Stomach (tissue), 9 donors: ENCODE measurements around the gene PRKG1. TPM values are rescaled to one million over a fixed set of nuclear protein-coding genes. Genes with fewer than 3 reads are reported as not detected.

Experiments
- DNase-seq, 2 donors: peaks; one replicate each; pipeline versions ENCODE4 v3.0.0 to v3.0.0-alpha.2; 2013 to 2019
- H3K27ac ChIP-seq, 5 donors: fragments of 200-600 bp in 4 of 5; sonication (generic) in 4 of 5; one replicate each; pipeline ENCODE4 v1.5.1; 2013 to 2019; ENCODE audit warnings: mild to moderate bottlenecking in 1 of 5, moderate library complexity in 1 of 5
- H3K27me3 ChIP-seq, 3 donors: fragments of 200-600 bp; sonication (generic); one replicate each; pipeline ENCODE4 v1.5.1; 2017 to 2019; ENCODE audit warnings: mixed run types in 1 of 3
- H3K36me3 ChIP-seq, 4 donors: fragments of 200-600 bp; sonication (generic); 1 replicate in 3 of 4; 2 replicates in 1 of 4; pipeline ENCODE4 v1.5.1; 2016 to 2019
- H3K4me1 ChIP-seq, 4 donors: fragments of 200-600 bp; sonication (generic); one replicate each; pipeline ENCODE4 v1.5.1; 2016 to 2019
- H3K4me3 ChIP-seq, 4 donors: fragments of 200-600 bp; sonication (generic) in 3 of 4; one replicate each; pipeline ENCODE4 v1.5.1; 2016 to 2019; ENCODE audit warnings: mild to moderate bottlenecking in 1 of 4
- H3K9me3 ChIP-seq, 4 donors: fragments of 200-600 bp; sonication (generic); one replicate each; pipeline ENCODE4 v1.5.1; 2016 to 2019
- CTCF ChIP-seq, 7 experiments: fragments of 450-650 bp in 4 of 7; fragments of 200-600 bp in 3 of 7; sonication (generic) in 3 of 7; IDR thresholded peaks; one replicate each; pipeline ENCODE4 v1.5.1; 2016 to 2019; ENCODE audit warnings: antibody characterized with exemption in 7 of 7, control low read depth in 2 of 7, mild to moderate bottlenecking in 1 of 7
- EP300 ChIP-seq: sonication (generic); formaldehyde crosslinking; IDR thresholded peaks from one replicate; pipeline ENCODE4 v1.6.1; 2017; ENCODE audit warnings: antibody characterized with exemption
- POLR2A ChIP-seq, 4 donors: fragments of 450-650 bp; IDR thresholded peaks; one replicate each; pipeline ENCODE4 v1.6.1; 2016; ENCODE audit warnings: antibody characterized with exemption in 4 of 4, control low read depth in 2 of 4, mild to moderate bottlenecking in 1 of 4, moderate library complexity in 1 of 4
- POLR2AphosphoS5 ChIP-seq, 3 donors: sonication (generic); formaldehyde crosslinking; IDR thresholded peaks; one replicate each; pipeline ENCODE4 v1.6.1; 2016; ENCODE audit warnings: antibody characterized with exemption in 3 of 3
- WGBS, 5 donors: extraction: QIAGEN DNeasy Blood & Tissue Kit in 3 of 5; methylation state at CpG; one replicate each; pipeline versions ENCODE4 v1.1.5 to v1.1.7; 2013 to 2018; 5-methylcytosine and 5-hydroxymethylcytosine counted together
- intact Hi-C: fragments of 100-400 bp; cut with DNase I; formaldehyde crosslinking; loops from one replicate; pipeline ENCODE4 v1.15.1; 2023; ENCODE audit warnings: low total_unique reads
- polyA plus RNA-seq, 3 donors: library from polyadenylated mRNA; stranded (reverse); fragments of 200-250 nt; gene quantifications; one replicate each; pipeline ENCODE4 v1.2.3, GENCODE V29; 2013
- small RNA-seq, 4 donors: library from RNA; depleted of rRNA; stranded (forward); fragments of <200 nt; gene quantifications; one replicate each; pipeline ENCODE3, GENCODE V24; 2016
- total RNA-seq, 5 donors: library from RNA; depleted of rRNA; stranded (reverse); fragments of >200 nt; gene quantifications; one replicate each; pipeline versions ENCODE4 v1.1.0 to v1.2.3, GENCODE V29; 2014 to 2016
- donor health status: healthy with polysubstance abuse.
- donor health status: Bipolar disorder and iron deficiency.
- donor health status: healthy.

PRKG1 gene
- total and polyA plus RNA-seq, 8 donors, result 1.5 to 89.2 (median 14.3) TPM

GRCh38 chr10:52337225-52337624 lies 1262.9 kb downstream of the PRKG1 start:
- Histone ChIP-seq H3K27ac (no peak overlapping the region), H3K9me3 (no peaks in the 10 kb centered on the region), H3K27me3 (no peaks in the 10 kb centered on the region), H3K36me3 (no peaks in the 10 kb centered on the region), H3K4me1 (no peaks in the 10 kb centered on the region), H3K4me3 (no peak overlapping the region)
- WGBS, 5 donors, result 67 to 93% (median 91%) methylated on average over 1 of the region's 1 CpG
- intact Hi-C loops, result no loop called here
- no peak for DNase-seq
- TF ChIP-seq POLR2AphosphoS5 (IDR thresholded peaks at IDR 0.05) (no peak), CTCF (IDR thresholded peaks at IDR 0.05) (no peak), EP300 (no peak), POLR2A (IDR thresholded peaks at IDR 0.05) (no peak)

DNA sequence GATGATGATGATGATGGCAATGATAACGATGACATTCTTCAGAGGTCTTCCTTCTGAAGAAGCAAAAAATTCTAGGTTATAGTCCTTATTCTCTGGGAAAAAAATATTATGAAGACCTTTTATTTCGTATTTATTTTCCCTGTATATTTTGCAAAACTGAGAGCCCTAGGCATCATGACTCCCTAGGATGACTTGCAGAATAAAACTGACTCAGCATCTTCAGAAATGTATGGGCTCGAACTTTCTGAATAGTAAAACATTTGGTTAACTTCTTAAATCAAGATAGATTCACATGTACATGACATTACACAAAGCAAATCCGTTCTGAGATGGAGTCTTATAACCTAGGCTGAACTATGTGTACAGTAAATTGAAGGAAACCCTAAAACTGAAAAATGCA lies 1269.2 kb downstream of the PRKG1 start:
- no peak for DNase-seq
- H3K4me3 ChIP-seq, result no peak overlapping the region
- peaks cover 0 to 7% (median 0%) of the 10 kb centered on the region in 4 donors for H3K9me3 ChIP-seq
- H3K4me1 ChIP-seq, result no peaks in the 10 kb centered on the region
- 61 to 82% (median 77%) methylated on average over 4 of the region's 4 CpGs for WGBS, 5 donors
- H3K36me3 ChIP-seq, result no peaks in the 10 kb centered on the region
- H3K27ac ChIP-seq, result no peak overlapping the region
- intact Hi-C loops, result no loop called here
- no peaks in the 10 kb centered on the region for H3K27me3 ChIP-seq
- no peak for TF ChIP-seq EP300
- no peak for TF ChIP-seq CTCF (IDR thresholded peaks at IDR 0.05)
- no peak for TF ChIP-seq POLR2A (IDR thresholded peaks at IDR 0.05)
- no peak for TF ChIP-seq POLR2AphosphoS5 (IDR thresholded peaks at IDR 0.05)

DNA sequence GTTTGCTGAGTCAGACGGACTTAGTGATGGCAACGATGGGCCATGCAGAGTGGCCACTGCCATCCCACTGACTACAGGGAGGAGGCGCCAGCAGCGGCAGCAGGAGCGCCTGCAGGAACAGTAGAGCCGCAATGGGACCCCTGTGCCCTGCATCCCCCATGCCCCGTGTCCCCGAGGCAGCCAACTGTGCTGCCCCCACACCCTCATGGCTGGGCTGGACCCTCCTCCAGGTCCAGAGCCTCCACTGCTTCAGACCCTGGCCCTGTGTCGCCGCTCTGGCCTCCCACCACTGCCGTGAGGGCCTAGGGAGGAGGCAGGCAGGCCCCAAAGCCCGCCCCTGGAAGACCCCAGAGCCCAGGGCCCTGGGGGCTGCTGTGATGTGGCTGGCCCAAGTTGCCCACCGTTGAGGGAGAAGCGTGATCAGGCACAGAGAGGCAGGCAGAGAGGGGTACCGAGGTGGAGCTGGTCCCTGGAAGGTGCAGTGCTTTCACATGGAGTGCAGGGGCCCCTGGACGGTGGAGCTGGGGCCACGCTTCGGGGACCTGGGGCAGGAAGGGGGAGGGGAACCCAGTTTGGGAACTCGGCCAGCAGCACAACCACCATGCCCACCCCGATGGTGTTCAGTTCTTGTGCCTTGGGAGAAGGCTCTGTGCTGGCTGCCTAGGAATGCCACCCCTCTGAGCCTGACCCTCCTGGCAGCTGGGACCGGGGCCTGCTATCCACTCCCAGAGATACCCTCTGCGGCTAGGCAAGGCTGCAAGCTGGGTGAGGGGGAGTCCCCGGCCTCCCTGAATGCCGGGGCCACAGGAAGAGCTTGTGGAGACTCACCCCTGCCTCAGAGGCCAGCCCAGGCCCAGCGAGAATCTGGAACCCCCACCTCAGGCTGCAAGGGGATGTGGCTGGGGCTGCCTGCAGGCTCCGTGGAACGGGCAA lies 1272.4 kb downstream of the PRKG1 start:
- no peaks in the 10 kb centered on the region for H3K4me1 ChIP-seq
- 90 to 96% (median 93%) methylated on average over 16 to 27 of the region's 27 CpGs for WGBS, 5 donors
- H3K4me3 ChIP-seq, result no peak overlapping the region
- no peak for TF ChIP-seq POLR2AphosphoS5 (IDR thresholded peaks at IDR 0.05)
- no peak for TF ChIP-seq EP300
- TF ChIP-seq CTCF (IDR thresholded peaks at IDR 0.05), result no peak
- TF ChIP-seq POLR2A (IDR thresholded peaks at IDR 0.05), result no peak
- no peak overlapping the region for H3K27ac ChIP-seq
- peaks cover 0 to 7% (median 0%) of the 10 kb centered on the region in 4 donors for H3K9me3 ChIP-seq
- DNase-seq, result no peak
- no peaks in the 10 kb centered on the region for H3K27me3 ChIP-seq
- H3K36me3 ChIP-seq, result no peaks in the 10 kb centered on the region
- intact Hi-C loops, result no loop called here

- Histone ChIP-seq H3K27me3 (no peaks in the 10 kb centered on the region), H3K36me3 (no peaks in the 10 kb centered on the region), H3K9me3 (peaks cover 0 to 7% (median 0%) of the 10 kb centered on the region in 4 donors), H3K4me3 (no peak overlapping the region), H3K27ac (no peak overlapping the region), H3K4me1 (no peaks in the 10 kb centered on the region)
- no peak for TF ChIP-seq EP300
- TF ChIP-seq POLR2AphosphoS5 (IDR thresholded peaks at IDR 0.05), result no peak
- TF ChIP-seq CTCF (IDR thresholded peaks at IDR 0.05), result no peak
- TF ChIP-seq POLR2A (IDR thresholded peaks at IDR 0.05), result no peak
- 94 to 100% (median 95%) methylated on average over 5 of the region's 5 CpGs; no CpG with 5 or more reads in 2 of the 5 donors for WGBS, 5 donors
- DNase-seq, result no peak
- intact Hi-C loops, result no loop called here
Observed at GRCh38 chr10:52347327-52347667, 1273.0 kb downstream of the PRKG1 start.

Small RNA genes lying within 50 kb of the gene (small RNA-seq; reads per million reads assigned to genes)
- gene MIR605, result 0 to 0.53 (median 0.30) reads per million in 4 donors

Other genes with a start within 250 kb of the PRKG1 start
- gene A1CF, start 188.9 kb upstream of the PRKG1 start, total RNA-seq, result 10 to 100 TPM in 1 of 5 donors, 1 to 10 TPM in 1, under 1 TPM in 1, not detected in 2; 0.43 to 29.5 (median 1.3) TPM
- gene A1CF, start 188.9 kb upstream of the PRKG1 start, polyA plus RNA-seq, result under 1 TPM; 0.05 to 0.46 (median 0.31) TPM